ENCODE results near the gene OR5AL1.
"Not testable (repeated sequence)": the region's sequence is repeated elsewhere in the genome, so short reads cannot be mapped to it uniquely, and the experiment has no call there.

Gene OR5AL1

DNA sequence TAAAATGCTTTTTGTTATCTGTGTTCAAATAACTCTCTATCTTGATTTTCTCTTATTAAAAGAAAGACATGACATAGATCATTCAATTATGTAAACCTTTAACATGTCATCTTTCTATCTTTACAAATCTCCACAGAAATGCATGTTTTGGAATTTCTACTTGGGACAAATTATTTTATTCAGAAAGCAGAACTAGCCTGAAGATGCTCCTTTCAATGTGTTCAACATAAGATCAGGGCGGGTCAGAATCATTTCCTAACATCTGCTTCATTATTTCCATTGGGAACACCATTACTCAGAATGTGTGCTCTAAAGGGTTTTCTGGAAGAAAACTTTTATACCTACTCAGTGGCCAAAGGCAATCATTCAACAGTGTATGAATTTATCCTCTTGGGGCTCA is at the start of gene OR5AL1:
Gene OR5AL1, plus strand, starts transcription at position 301 of the 400 bp plus-strand sequence.
- intact Hi-C loops (cut with DNase I) = no loop called here
- no peak for DNase-seq

DNA sequence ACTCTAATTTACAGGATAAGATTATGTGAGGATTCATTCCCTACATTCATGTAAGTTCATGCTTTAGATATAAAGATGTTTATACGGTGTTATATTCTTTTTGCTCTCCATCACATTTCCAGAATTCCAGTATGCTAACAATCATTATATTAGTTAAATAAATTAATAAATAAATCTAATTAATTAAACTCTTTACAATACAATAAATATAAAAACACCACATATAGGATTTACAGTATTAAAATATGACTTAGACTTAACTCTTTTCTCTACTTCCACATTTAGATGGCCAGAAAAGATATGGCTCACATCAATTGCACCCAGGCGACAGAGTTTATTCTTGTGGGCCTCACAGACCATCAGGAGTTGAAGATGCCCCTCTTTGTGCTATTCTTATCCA is 37.2 kb upstream of the OR5AL1 start, which contains the start of gene OR8U1:
Gene OR8U1, plus strand, starts transcription at position 301 of the 400 bp plus-strand sequence. Its CDS starts 0 bp downstream, at position 301.
- intact Hi-C loops (cut with DNase I) = no loop called here
- DNase-seq = no peak

DNA sequence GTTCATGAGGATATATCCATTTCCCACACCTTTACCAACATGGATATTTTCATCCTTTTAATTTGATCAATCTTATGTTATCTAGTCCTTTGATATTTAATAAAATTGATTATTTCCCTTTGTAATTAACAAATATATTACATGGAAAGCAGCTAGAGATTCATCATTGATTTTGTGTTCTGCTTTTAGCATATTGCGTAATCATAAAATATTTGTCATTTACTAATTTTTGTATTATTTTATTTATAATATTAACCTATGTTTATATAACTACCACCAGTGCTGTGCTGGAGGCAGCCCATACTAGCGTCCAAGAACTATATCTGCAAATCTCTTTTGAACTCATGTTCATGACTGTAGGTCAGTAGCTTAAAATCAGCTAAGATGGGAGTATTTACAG is 32.4 kb upstream of the OR5AL1 start:
- intact Hi-C loops (cut with DNase I) = no loop called here
- DNase-seq = no peak

DNA sequence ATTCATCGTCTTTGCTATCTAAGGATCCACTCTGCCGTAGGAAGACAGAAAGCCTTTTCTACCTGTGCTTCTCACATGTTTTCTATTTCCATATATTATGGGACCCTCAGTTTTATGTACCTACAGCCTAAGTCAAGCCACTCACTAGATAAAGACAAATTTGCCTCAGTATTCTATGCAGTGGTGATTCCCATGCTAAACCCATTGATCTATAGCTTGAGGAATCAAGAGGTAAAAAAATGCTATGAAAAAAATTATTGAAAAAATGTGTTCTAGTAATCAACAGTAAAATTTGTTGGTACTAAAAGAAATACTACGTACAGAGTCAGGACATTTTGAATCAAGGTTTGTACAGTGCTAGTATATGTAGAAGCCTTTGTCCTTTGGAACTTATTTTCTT is 18.1 kb upstream of the OR5AL1 start:
- intact Hi-C loops (cut with DNase I) = no loop called here

DNA sequence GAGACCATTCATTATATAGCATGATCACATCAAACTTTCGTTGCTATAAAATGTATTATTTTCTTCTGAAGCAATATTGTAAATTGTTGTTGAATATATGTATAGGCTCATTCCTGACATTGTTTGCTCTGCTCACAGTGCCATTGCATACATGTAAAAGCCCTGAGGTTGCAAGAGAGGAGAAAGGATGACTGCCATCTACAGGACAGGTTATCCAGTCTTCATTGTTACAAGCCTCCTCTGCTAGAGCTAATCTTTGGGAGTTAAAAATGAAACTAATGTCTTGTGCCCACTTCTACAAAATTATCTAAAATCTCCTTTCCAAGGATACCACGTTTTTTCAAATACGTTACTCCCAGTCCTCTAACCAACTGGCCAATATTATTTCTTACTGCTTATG is 16.4 kb upstream of the OR5AL1 start:
- DNase-seq = no peak
- intact Hi-C loops (cut with DNase I) = no loop called here

More for the DNA sequence above, 18.1 kb upstream of the OR5AL1 start:
- DNase-seq = no peak

DNA sequence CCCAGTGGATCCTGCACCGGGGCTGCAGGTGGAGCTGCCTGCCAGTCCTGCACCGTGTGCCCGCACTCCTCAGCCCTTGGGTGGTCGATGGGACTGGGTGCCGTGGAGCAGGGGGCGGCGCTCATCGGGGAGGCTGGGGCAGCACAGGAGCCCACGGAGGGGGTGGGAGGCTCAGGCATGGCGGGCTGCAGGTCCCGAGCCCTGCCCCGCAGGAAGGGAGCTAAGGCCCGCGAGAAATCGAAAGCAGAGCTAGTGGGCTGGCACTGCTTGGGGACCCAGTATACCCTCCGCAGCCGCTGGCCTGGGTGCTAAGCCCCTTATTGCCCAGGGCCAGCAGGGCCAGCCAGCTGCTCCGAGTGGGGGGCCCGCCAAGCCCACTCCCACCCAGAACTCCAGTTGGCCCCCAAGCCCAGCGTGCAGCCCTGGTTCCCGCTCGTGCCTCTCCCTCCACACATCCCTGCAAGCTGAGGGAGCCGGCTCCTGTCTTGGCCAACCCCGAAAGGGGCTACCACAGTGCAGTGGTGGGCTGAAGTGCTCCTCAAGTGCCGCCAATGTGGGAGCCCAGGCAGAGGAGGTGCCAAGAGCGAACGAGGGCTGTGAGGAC is 10.5 kb upstream of the OR5AL1 start:
- intact Hi-C loops (cut with DNase I); DNase-seq: not testable (repeated sequence)

DNA sequence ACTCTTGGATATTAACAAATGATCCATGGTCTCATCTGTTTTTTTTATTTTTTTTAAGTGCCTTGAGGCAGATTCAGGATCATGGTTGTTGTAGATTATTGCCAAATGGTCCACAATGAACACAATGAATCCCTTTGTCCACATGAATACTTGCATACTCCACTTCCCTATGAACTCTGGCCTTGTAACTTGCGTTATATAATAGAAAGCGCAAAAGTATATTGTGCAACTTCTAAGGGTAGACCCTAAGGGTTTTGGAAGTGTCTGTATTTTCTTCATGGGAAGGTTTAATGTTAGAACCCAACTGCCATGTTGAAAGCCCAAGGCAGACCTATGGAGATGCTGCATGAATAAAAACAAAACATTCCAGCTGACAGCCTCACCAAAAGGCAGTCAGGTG is 8.1 kb upstream of the OR5AL1 start:
- DNase-seq = no peak
- intact Hi-C loops (cut with DNase I) = no loop called here

DNA sequence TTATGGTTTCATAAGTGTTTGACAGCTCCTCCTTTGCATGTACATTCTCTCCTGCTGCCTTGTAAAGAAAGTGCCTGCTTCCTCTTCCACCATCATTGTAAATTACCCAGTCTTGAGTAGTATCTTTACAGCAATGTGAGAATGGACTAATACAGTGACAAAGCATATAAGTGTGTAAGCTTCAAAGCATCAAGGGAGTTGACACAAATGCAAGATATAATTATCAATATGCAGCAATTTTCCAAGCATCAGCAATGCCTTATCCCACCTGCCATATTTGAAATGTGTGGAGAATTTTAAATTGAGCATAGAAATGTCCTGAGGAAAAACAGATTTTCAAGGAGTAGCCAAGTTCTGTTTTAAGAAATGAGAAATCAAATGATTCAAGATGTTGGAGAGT is 1.7 kb upstream of the OR5AL1 start:
- intact Hi-C loops (cut with DNase I) = no loop called here
- no peak for DNase-seq

DNA sequence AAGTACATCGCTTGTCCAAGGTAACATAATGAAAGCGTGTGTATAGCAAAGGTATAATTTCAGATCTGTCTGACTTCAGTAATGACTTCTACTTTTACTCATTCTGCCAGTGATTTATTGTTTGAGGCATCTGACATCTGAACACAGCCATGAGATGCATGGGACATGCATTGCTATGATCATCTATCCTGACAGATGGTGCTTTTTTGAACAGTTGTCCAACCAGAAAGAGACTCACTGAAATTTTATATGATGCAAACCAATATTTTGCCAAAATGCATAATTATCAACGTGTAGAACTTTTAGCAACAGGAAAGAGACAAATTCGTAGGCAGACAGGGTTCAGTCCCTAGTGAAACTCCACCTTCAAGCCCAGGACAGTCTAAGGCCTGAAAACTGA is 41.0 kb downstream of the OR5AL1 start:
- intact Hi-C loops (cut with DNase I) = no loop called here
- DNase-seq = no peak

DNA sequence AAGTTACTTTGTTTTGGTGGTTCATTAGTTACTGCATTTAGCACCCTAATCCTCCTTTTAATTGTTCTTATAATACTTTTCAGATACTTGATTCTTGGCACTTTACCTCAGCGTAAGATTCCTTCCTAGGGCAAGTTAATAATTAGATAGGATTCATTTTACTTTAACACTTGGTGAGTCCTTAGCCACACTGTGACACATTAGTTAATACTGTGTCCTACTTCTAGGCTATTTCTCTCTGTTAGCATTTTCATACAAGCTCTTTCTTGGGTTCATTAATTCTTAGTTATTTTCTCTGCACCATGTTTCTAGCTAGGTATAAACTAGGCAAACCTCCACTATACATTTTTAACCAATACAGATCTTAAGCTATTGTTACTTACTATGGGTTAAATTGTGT is 44.6 kb downstream of the OR5AL1 start:
- intact Hi-C loops (cut with DNase I) = no loop called here
- no peak for DNase-seq
